Muscle layer of duodenum (tissue), 2 donors: ENCODE results near the gene MAPKAPK3.

Experiments used
- H3K27ac ChIP-seq: one replicate; pipeline ENCODE4 v1.7.0; 2013; ENCODE audit warnings: mild to moderate bottlenecking, low read length
- H3K27me3 ChIP-seq: one replicate; pipeline ENCODE4 v1.7.0; 2013; ENCODE audit warnings: low read depth, mild to moderate bottlenecking, control low read depth, low read length
- H3K36me3 ChIP-seq, 2 donors: one replicate each; pipeline ENCODE4 v1.7.0; 2013; ENCODE audit warnings: low read length in 2 of 2, control low read depth in 1 of 2, mild to moderate bottlenecking in 1 of 2; ENCODE audit not compliant: insufficient read depth in 2 of 2, control insufficient read depth in 1 of 2
- H3K4me1 ChIP-seq, 2 donors: one replicate each; pipeline ENCODE4 v1.7.0; 2013; ENCODE audit warnings: low read length in 2 of 2, mild to moderate bottlenecking in 2 of 2, control low read depth in 1 of 2, moderate library complexity in 1 of 2; ENCODE audit not compliant: insufficient read depth in 2 of 2, control insufficient read depth in 1 of 2
- H3K4me3 ChIP-seq, 2 donors: one replicate each; pipeline ENCODE4 v1.7.0; 2013; ENCODE audit warnings: low read length in 2 of 2, low read depth in 1 of 2, mild to moderate bottlenecking in 1 of 2
- H3K9me3 ChIP-seq, 2 donors: one replicate each; pipeline ENCODE4 v1.7.0; 2013; ENCODE audit warnings: low read length in 2 of 2, control low read depth in 1 of 2, mild to moderate bottlenecking in 1 of 2; ENCODE audit not compliant: control insufficient read depth in 1 of 2
- donor health status: healthy.

The MAPKAPK3 gene

GRCh38 chr3:50575372-50575771, 41.6 kb upstream of the MAPKAPK3 start:
- H3K4me3 ChIP-seq, result no peak overlapping the region
- H3K27ac ChIP-seq, result no peak overlapping the region
- no peaks in the 10 kb centered on the region for H3K27me3 ChIP-seq
- H3K36me3 ChIP-seq, result peaks cover 34 to 50% of the 10 kb centered on the region in 2 donors
- peaks cover 3 to 10% of the 10 kb centered on the region in 2 donors for H3K4me1 ChIP-seq
- no peaks in the 10 kb centered on the region for H3K9me3 ChIP-seq

- H3K36me3 ChIP-seq, result peaks cover 42 to 57% of the 10 kb centered on the region in 2 donors
- no peak overlapping the region for H3K4me3 ChIP-seq
- no peaks in the 10 kb centered on the region for H3K27me3 ChIP-seq
- H3K9me3 ChIP-seq, result no peaks in the 10 kb centered on the region
- H3K27ac ChIP-seq, result no peak overlapping the region
- no peaks in the 10 kb centered on the region for H3K4me1 ChIP-seq
Measured at GRCh38 chr3:50577348-50577747, 39.6 kb upstream of the MAPKAPK3 start.

- Histone ChIP-seq H3K4me1 (no peaks in the 10 kb centered on the region), H3K27ac (no peak overlapping the region), H3K9me3 (no peaks in the 10 kb centered on the region), H3K27me3 (no peaks in the 10 kb centered on the region), H3K4me3 (no peak overlapping the region), H3K36me3 (peaks cover 39 to 46% of the 10 kb centered on the region in 2 donors)
Measured at GRCh38 chr3:50580683-50581458, 36.1 kb upstream of the MAPKAPK3 start.

- Histone ChIP-seq H3K9me3 (no peaks in the 10 kb centered on the region), H3K4me3 (no peak overlapping the region), H3K4me1 (no peaks in the 10 kb centered on the region), H3K27ac (no peak overlapping the region), H3K36me3 (peaks cover 39 to 44% of the 10 kb centered on the region in 2 donors), H3K27me3 (no peaks in the 10 kb centered on the region)
Measured at GRCh38 chr3:50581459-50581842, 35.5 kb upstream of the MAPKAPK3 start.

GRCh38 chr3:50582083-50582482, 34.9 kb upstream of the MAPKAPK3 start:
- Histone ChIP-seq H3K9me3 (no peaks in the 10 kb centered on the region), H3K36me3 (peaks cover 37 to 38% of the 10 kb centered on the region in 2 donors), H3K4me1 (no peaks in the 10 kb centered on the region), H3K4me3 (no peak overlapping the region), H3K27me3 (no peaks in the 10 kb centered on the region), H3K27ac (no peak overlapping the region)

GRCh38 chr3:50583897-50584296, 33.1 kb upstream of the MAPKAPK3 start:
- H3K36me3 ChIP-seq, result peaks cover 20 to 22% of the 10 kb centered on the region in 2 donors
- H3K9me3 ChIP-seq, result no peaks in the 10 kb centered on the region
- H3K27ac ChIP-seq, result no peak overlapping the region
- no peaks in the 10 kb centered on the region for H3K4me1 ChIP-seq
- no peak overlapping the region for H3K4me3 ChIP-seq
- no peaks in the 10 kb centered on the region for H3K27me3 ChIP-seq

GRCh38 chr3:50584391-50584790, 32.6 kb upstream of the MAPKAPK3 start:
- Histone ChIP-seq H3K4me3 (no peak overlapping the region), H3K27me3 (no peaks in the 10 kb centered on the region), H3K4me1 (no peaks in the 10 kb centered on the region), H3K27ac (no peak overlapping the region), H3K9me3 (no peaks in the 10 kb centered on the region), H3K36me3 (peaks cover 15 to 17% of the 10 kb centered on the region in 2 donors)

GRCh38 chr3:50585919-50586762, 30.8 kb upstream of the MAPKAPK3 start:
- Histone ChIP-seq H3K9me3 (no peaks in the 10 kb centered on the region), H3K4me1 (peaks cover 4 to 6% of the 10 kb centered on the region in 2 donors), H3K27me3 (no peaks in the 10 kb centered on the region), H3K27ac (no peak overlapping the region), H3K4me3 (no peak overlapping the region), H3K36me3 (peaks cover 0 to 9% of the 10 kb centered on the region in 2 donors)

- Histone ChIP-seq H3K4me3 (no peak overlapping the region), H3K9me3 (no peaks in the 10 kb centered on the region), H3K36me3 (peaks cover 0 to 4% of the 10 kb centered on the region in 2 donors), H3K4me1 (peaks cover 7 to 8% of the 10 kb centered on the region in 2 donors), H3K27me3 (no peaks in the 10 kb centered on the region), H3K27ac (no peak overlapping the region)
Measured at GRCh38 chr3:50586763-50587070, 30.2 kb upstream of the MAPKAPK3 start.

- Histone ChIP-seq H3K9me3 (no peaks in the 10 kb centered on the region), H3K4me3 (no peak overlapping the region), H3K27ac (no peak overlapping the region), H3K27me3 (no peaks in the 10 kb centered on the region), H3K36me3 (peaks cover 0 to 4% of the 10 kb centered on the region in 2 donors), H3K4me1 (peaks cover 7 to 11% of the 10 kb centered on the region in 2 donors)
Measured at GRCh38 chr3:50587373-50587772, 29.6 kb upstream of the MAPKAPK3 start.

- Histone ChIP-seq H3K9me3 (no peaks in the 10 kb centered on the region), H3K4me3 (no peak overlapping the region), H3K4me1 (peaks cover 7 to 15% of the 10 kb centered on the region in 2 donors), H3K27ac (no peak overlapping the region), H3K36me3 (peaks cover 0 to 4% of the 10 kb centered on the region in 2 donors), H3K27me3 (no peaks in the 10 kb centered on the region)
Measured at GRCh38 chr3:50587806-50588758, 28.9 kb upstream of the MAPKAPK3 start.
